ENCODE measurements around the gene PTPN14. TPM values are rescaled to one million over a fixed set of nuclear protein-coding genes. Genes with fewer than 3 reads are reported as not detected.

The PTPN14 gene
- total RNA-seq, 1 experiment from 2014 or later = 209 TPM

DNA sequence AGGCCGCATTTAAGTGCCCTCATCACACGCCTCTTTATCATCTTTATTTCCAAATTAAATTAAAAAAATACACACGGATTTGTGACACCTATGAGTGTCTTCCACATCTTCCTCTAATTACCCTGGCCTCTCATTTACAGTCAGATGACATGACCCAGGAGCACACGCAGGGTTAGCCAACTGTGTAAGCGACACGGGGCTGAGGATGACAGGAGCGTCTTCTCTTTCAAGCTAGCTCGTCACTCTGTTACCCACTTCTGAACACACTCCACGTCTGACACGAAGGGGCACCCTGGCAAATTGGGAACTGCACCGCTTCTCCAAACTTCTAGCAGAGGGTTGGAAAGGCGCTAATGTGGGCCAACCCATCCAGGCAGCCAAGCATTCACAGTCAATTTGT is 158.3 kb downstream of the PTPN14 start:
- BruUV-seq (replicated peaks) = no TSS peak
- intact Hi-C loops (cut with micrococcal nuclease; ENCODE audit: unreplicated experiment) (no loop called here), in situ Hi-C loops (cut with HindIII; ENCODE audit: low pct_unique_long_range_greater_than_20kb, low sequenced_read_pairs) (no loop called here)
- peaks cover 59% of the 10 kb centered on the region for H3K36me3 ChIP-seq (ENCODE audit: control insufficient read depth, insufficient read depth, low read length)
- TF ChIP-seq SIN3A (IDR thresholded peaks at IDR 0.05; ENCODE audit: borderline replicate concordance, insufficient read depth, low read depth, low read length) (no peak), TCF7L2 (IDR thresholded peaks at IDR 0.05; ENCODE audit: low read depth, low read length) (no peak), POLR2AphosphoS5 (IDR thresholded peaks at IDR 0.05; ENCODE audit: low read depth, low read length) (no peak)
- TF ChIP-seq, protein P1, sequence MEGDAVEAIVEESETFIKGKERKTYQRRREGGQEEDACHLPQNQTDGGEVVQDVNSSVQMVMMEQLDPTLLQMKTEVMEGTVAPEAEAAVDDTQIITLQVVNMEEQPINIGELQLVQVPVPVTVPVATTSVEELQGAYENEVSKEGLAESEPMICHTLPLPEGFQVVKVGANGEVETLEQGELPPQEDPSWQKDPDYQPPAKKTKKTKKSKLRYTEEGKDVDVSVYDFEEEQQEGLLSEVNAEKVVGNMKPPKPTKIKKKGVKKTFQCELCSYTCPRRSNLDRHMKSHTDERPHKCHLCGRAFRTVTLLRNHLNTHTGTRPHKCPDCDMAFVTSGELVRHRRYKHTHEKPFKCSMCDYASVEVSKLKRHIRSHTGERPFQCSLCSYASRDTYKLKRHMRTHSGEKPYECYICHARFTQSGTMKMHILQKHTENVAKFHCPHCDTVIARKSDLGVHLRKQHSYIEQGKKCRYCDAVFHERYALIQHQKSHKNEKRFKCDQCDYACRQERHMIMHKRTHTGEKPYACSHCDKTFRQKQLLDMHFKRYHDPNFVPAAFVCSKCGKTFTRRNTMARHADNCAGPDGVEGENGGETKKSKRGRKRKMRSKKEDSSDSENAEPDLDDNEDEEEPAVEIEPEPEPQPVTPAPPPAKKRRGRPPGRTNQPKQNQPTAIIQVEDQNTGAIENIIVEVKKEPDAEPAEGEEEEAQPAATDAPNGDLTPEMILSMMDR (IDR thresholded peaks at IDR 0.05) = no peak
- TF ChIP-seq, protein P2, sequence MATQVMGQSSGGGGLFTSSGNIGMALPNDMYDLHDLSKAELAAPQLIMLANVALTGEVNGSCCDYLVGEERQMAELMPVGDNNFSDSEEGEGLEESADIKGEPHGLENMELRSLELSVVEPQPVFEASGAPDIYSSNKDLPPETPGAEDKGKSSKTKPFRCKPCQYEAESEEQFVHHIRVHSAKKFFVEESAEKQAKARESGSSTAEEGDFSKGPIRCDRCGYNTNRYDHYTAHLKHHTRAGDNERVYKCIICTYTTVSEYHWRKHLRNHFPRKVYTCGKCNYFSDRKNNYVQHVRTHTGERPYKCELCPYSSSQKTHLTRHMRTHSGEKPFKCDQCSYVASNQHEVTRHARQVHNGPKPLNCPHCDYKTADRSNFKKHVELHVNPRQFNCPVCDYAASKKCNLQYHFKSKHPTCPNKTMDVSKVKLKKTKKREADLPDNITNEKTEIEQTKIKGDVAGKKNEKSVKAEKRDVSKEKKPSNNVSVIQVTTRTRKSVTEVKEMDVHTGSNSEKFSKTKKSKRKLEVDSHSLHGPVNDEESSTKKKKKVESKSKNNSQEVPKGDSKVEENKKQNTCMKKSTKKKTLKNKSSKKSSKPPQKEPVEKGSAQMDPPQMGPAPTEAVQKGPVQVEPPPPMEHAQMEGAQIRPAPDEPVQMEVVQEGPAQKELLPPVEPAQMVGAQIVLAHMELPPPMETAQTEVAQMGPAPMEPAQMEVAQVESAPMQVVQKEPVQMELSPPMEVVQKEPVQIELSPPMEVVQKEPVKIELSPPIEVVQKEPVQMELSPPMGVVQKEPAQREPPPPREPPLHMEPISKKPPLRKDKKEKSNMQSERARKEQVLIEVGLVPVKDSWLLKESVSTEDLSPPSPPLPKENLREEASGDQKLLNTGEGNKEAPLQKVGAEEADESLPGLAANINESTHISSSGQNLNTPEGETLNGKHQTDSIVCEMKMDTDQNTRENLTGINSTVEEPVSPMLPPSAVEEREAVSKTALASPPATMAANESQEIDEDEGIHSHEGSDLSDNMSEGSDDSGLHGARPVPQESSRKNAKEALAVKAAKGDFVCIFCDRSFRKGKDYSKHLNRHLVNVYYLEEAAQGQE (IDR thresholded peaks at IDR 0.05; ENCODE audit: insufficient read depth in 1 of 2, low read depth in 2 of 2, low read length in 1 of 2) = no peak
- no peak overlapping the region for H3K4me3 ChIP-seq (ENCODE audit: low read depth in 2 of 2, low read length in 2 of 2)
- no peaks in the 10 kb centered on the region for H3K27me3 ChIP-seq (ENCODE audit: control insufficient read depth, insufficient read depth, low read length)
- CTCF ChIA-PET = no interaction called here
- no peaks in the 10 kb centered on the region for H3K9me3 ChIP-seq (ENCODE audit: control insufficient read depth, insufficient read depth, low read depth, low read length)
- H3K27ac ChIP-seq (ENCODE audit: low read length) = no peak overlapping the region; the same call in 1 of the 2 replicates
- DNase-seq (ENCODE audit: low read depth, low spot score) (no peak), ATAC-seq (no peak)
- POLR2A ChIA-PET = no interaction called here
- H3K4me1 ChIP-seq (ENCODE audit: control insufficient read depth, insufficient read depth, low read length) = no peaks in the 10 kb centered on the region

DNA sequence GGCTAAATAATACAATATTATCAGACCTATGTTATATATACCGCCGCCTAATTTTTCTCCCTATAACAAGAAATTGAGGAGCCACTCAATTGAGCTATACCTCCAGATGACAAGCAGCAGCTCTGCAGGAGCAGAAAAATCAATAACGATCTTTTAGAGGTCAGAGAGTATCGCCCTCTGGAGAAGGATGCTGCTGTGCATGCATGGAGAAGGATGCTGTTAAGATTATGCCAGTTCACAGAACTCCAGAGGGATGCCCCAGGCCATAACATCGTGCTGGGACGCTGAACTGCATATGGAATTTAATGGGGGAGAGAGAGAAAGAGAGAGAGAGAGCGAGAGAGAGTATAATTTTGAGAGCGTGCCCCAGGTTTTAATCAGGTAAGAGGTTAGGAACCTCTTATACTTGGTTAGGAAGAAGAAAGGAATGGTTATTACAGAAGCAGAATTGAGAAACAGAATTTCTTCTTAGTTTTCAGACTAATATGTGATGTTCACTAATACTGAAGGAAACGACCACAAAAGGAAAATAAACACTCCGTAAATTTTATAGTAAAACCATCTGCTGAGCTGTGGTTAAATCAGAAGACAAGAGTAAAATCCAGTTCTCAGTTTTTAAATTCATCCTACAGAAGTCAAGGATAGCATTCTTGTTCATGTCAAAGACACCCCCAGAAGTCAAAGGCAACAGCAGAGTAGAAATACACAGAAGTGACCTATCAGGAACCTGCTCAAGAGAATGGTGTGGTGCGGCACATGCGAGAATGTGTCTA is 159.3 kb downstream of the PTPN14 start:
- H3K4me1 ChIP-seq (ENCODE audit: control insufficient read depth, insufficient read depth, low read length) = no peaks in the 10 kb centered on the region
- ATAC-seq (peak; percentile 38; the same call in 1 of the 2 replicates), DNase-seq (ENCODE audit: low read depth, low spot score) (no peak)
- POLR2A ChIA-PET = no interaction called here
- no peaks in the 10 kb centered on the region for H3K27me3 ChIP-seq (ENCODE audit: control insufficient read depth, insufficient read depth, low read length)
- in situ Hi-C loops (cut with HindIII; ENCODE audit: low pct_unique_long_range_greater_than_20kb, low sequenced_read_pairs) = no loop called here
- intact Hi-C loops (cut with micrococcal nuclease; ENCODE audit: unreplicated experiment) = no loop called here
- no TSS peak for BruUV-seq (replicated peaks)
- peaks cover 49% of the 10 kb centered on the region for H3K36me3 ChIP-seq (ENCODE audit: control insufficient read depth, insufficient read depth, low read length)
- TF ChIP-seq, protein P1 (IDR thresholded peaks at IDR 0.05) = no peak
- TF ChIP-seq SIN3A (IDR thresholded peaks at IDR 0.05; ENCODE audit: borderline replicate concordance, insufficient read depth, low read depth, low read length) (no peak), POLR2AphosphoS5 (IDR thresholded peaks at IDR 0.05; ENCODE audit: low read depth, low read length) (no peak), TCF7L2 (IDR thresholded peaks at IDR 0.05; ENCODE audit: low read depth, low read length) (no peak)
- TF ChIP-seq, protein P2 (IDR thresholded peaks at IDR 0.05; ENCODE audit: insufficient read depth in 1 of 2, low read depth in 2 of 2, low read length in 1 of 2) = no peak
- H3K27ac ChIP-seq (ENCODE audit: low read length) = no peak overlapping the region
- CTCF ChIA-PET = no interaction called here
- no peaks in the 10 kb centered on the region for H3K9me3 ChIP-seq (ENCODE audit: control insufficient read depth, insufficient read depth, low read depth, low read length)
- no peak overlapping the region for H3K4me3 ChIP-seq (ENCODE audit: low read depth in 2 of 2, low read length in 2 of 2)

Measured in Panc1 (cell line).